OCI-LY1 (cell line): ENCODE data around the gene QPRT.
"Not testable (repeated sequence)": the region's sequence is repeated elsewhere in the genome, so short reads cannot be mapped to it uniquely, and the experiment has no call there.

ENCODE experiments used
- H2AFZ ChIP-seq: fragments of 200-600 bp; sonication (generic), shearing (Covaris generic); 2 replicates; pipeline ENCODE4 v1.6.0; 2014; ENCODE audit warnings: antibody characterized with exemption, mild to moderate bottlenecking, low read length
- H3F3A ChIP-seq: fragments of 200-600 bp; sonication (generic), shearing (Covaris generic); 2 replicates; pipeline ENCODE4 v1.6.0; 2014; ENCODE audit warnings: mild to moderate bottlenecking, antibody characterized with exemption, low read length, moderate library complexity; ENCODE audit not compliant: insufficient read depth
- H3K27ac ChIP-seq: fragments of 200-600 bp; sonication (generic); 2 replicates; pipeline ENCODE4 v1.5.1; 2014; ENCODE audit warnings: low read length, mixed run types, mild to moderate bottlenecking, low read depth; ENCODE audit not compliant: poor library complexity, severe bottlenecking
- H3K27me3 ChIP-seq: fragments of 200-600 bp; sonication (generic); 2 replicates; pipeline ENCODE4 v1.6.0; 2014; ENCODE audit warnings: antibody characterized with exemption, mild to moderate bottlenecking, low read length, moderate library complexity; ENCODE audit not compliant: insufficient read depth
- H3K36me3 ChIP-seq: fragments of 200-600 bp; sonication (generic); 2 replicates; pipeline ENCODE4 v1.6.1; 2014; ENCODE audit warnings: mild to moderate bottlenecking, antibody characterized with exemption, low read length, moderate library complexity, mixed read lengths; ENCODE audit not compliant: insufficient read depth
- H3K4me1 ChIP-seq: fragments of 200-600 bp; sonication (generic); 2 replicates; pipeline ENCODE4 v1.5.1; 2014; ENCODE audit warnings: mild to moderate bottlenecking, low read length, moderate library complexity; ENCODE audit not compliant: insufficient read depth, severe bottlenecking
- H3K4me2 ChIP-seq: fragments of 200-600 bp; sonication (generic), shearing (Covaris generic); 2 replicates; pipeline ENCODE4 v1.6.1; 2014; ENCODE audit warnings: low read length
- H3K4me3 ChIP-seq: fragments of 200-600 bp; sonication (generic); 2 replicates; pipeline ENCODE4 v1.5.1; 2014; ENCODE audit warnings: low read length, low read depth, mild to moderate bottlenecking, mixed read lengths; ENCODE audit not compliant: poor library complexity, severe bottlenecking
- H3K79me2 ChIP-seq: fragments of 200-600 bp; shearing (Covaris generic); 2 replicates; pipeline ENCODE4 v1.6.1; 2016; ENCODE audit warnings: mixed run types, low read length, mixed read lengths; ENCODE audit not compliant: insufficient read depth
- H3K9ac ChIP-seq: fragments of 200-600 bp; sonication (generic), shearing (Covaris generic); 2 replicates; pipeline ENCODE4 v1.6.1; 2014; ENCODE audit warnings: mild to moderate bottlenecking, low read length, mixed read lengths
- H3K9me2 ChIP-seq: fragments of 200-600 bp; sonication (generic), shearing (Covaris generic); 2 replicates; pipeline ENCODE4 v1.6.1; 2014; ENCODE audit warnings: low read depth, mild to moderate bottlenecking, low read length, mixed read lengths
- H3K9me3 ChIP-seq: fragments of 200-600 bp; shearing (Covaris generic); 2 replicates; pipeline ENCODE4 v1.6.1; 2014; ENCODE audit warnings: low read length, mixed read lengths
- H4K20me1 ChIP-seq: fragments of 200-600 bp; sonication (generic), shearing (Covaris generic); 2 replicates; pipeline ENCODE4 v1.6.0; 2016; ENCODE audit warnings: mild to moderate bottlenecking, low read length; ENCODE audit not compliant: insufficient read depth
- CTCF ChIP-seq: fragments of 200-600 bp; sonication (generic), shearing (Covaris generic); IDR thresholded peaks from 2 replicates; pipeline ENCODE4 v1.5.1; 2017; ENCODE audit warnings: mild to moderate bottlenecking, antibody characterized with exemption, low read length, moderate library complexity, mixed read lengths
- EZH2 ChIP-seq: fragments of 200-600 bp; sonication (generic), shearing (Covaris generic); IDR thresholded peaks from 2 replicates; pipeline ENCODE4 v1.8.0; 2017; ENCODE audit warnings: borderline replicate concordance, mixed run types, mild to moderate bottlenecking, antibody characterized with exemption, low read length, moderate library complexity, mixed read lengths

Gene QPRT

GRCh38 chr16:29687755-29688154 lies 8.8 kb downstream of the QPRT start:
- Histone ChIP-seq H3K27ac (peak overlapping the region; percentile 54), H3K4me1 (peaks cover 35% of the 10 kb centered on the region)
- TF ChIP-seq CTCF (no peak), EZH2 (no peak)

GRCh38 chr16:29688172-29688571 lies 9.2 kb downstream of the QPRT start:
- H4K20me1 ChIP-seq: no peaks in the 10 kb centered on the region
- no peak overlapping the region for H2AFZ ChIP-seq
- no peaks in the 10 kb centered on the region for H3K9me3 ChIP-seq
- H3K79me2 ChIP-seq: no peaks in the 10 kb centered on the region
- peak overlapping the region; percentile 54 for H3K27ac ChIP-seq
- H3K9ac ChIP-seq: no peak overlapping the region
- no peak overlapping the region for H3K4me3 ChIP-seq
- H3K4me1 ChIP-seq: peaks cover 35% of the 10 kb centered on the region
- TF ChIP-seq CTCF: no peak
- no peak for TF ChIP-seq EZH2
- no peaks in the 10 kb centered on the region for H3F3A ChIP-seq
- H3K27me3 ChIP-seq: no peaks in the 10 kb centered on the region
- H3K36me3 ChIP-seq: peaks cover 16% of the 10 kb centered on the region; the same call in 1 of the 2 replicates
- H3K9me2 ChIP-seq: no peaks in the 10 kb centered on the region
- H3K4me2 ChIP-seq: no peak overlapping the region; the same call in 1 of the 2 replicates

More at GRCh38 chr16:29687755-29688154, 8.8 kb downstream of the QPRT start:
- peaks cover 20% of the 10 kb centered on the region; the same call in 1 of the 2 replicates for H3K36me3 ChIP-seq
- no peaks in the 10 kb centered on the region for H3K9me3 ChIP-seq
- H3K27me3 ChIP-seq: no peaks in the 10 kb centered on the region
- no peak overlapping the region for H2AFZ ChIP-seq
- H3K9ac ChIP-seq: no peak overlapping the region
- no peak overlapping the region for H3K4me3 ChIP-seq
- H3K9me2 ChIP-seq: no peaks in the 10 kb centered on the region
- no peaks in the 10 kb centered on the region for H3F3A ChIP-seq
- no peaks in the 10 kb centered on the region for H3K79me2 ChIP-seq
- no peaks in the 10 kb centered on the region for H4K20me1 ChIP-seq
- no peak overlapping the region; the same call in 1 of the 2 replicates for H3K4me2 ChIP-seq

GRCh38 chr16:29689490-29690351 lies 10.7 kb downstream of the QPRT start:
- H3K9me3 ChIP-seq, H3F3A ChIP-seq, H3K4me3 ChIP-seq, H3K27me3 ChIP-seq, H3K9me2 ChIP-seq, H3K9ac ChIP-seq, H4K20me1 ChIP-seq, H3K79me2 ChIP-seq, H2AFZ ChIP-seq, H3K4me2 ChIP-seq, H3K27ac ChIP-seq: not testable (repeated sequence)
- peaks cover 14% of the 10 kb centered on the region; the same call in 1 of the 2 replicates for H3K36me3 ChIP-seq
- peaks cover 47% of the 10 kb centered on the region for H3K4me1 ChIP-seq

- H4K20me1 ChIP-seq, H3K79me2 ChIP-seq, H3K27ac ChIP-seq, H3K9me2 ChIP-seq, H3F3A ChIP-seq, H3K4me3 ChIP-seq, H3K27me3 ChIP-seq, H2AFZ ChIP-seq, H3K4me2 ChIP-seq, H3K9me3 ChIP-seq, H3K9ac ChIP-seq: not testable (repeated sequence)
- Histone ChIP-seq H3K36me3 (peaks cover 29% of the 10 kb centered on the region), H3K4me1 (peaks cover 34% of the 10 kb centered on the region)
Observed at GRCh38 chr16:29692606-29693005, 13.6 kb downstream of the QPRT start.
